Liver (tissue), 9 donors: ENCODE data around the gene ECT2. TPM values are rescaled to one million over a fixed set of nuclear protein-coding genes. Genes with fewer than 3 reads are reported as not detected.
"Not testable (repeated sequence)": the region's sequence is repeated elsewhere in the genome, so short reads cannot be mapped to it uniquely, and the experiment has no call there.

Experiments
- DNase-seq: peaks from one replicate; pipeline ENCODE4 v3.0.0-alpha.2; 2017; ENCODE audit warnings: low spot score
- H3K27ac ChIP-seq, 2 donors: one replicate each; pipeline ENCODE4 v1.7.0; 2013; ENCODE audit warnings: inconsistent platforms in 2 of 2, low read length in 2 of 2, control low read depth in 1 of 2, low read depth in 1 of 2, mild to moderate bottlenecking in 1 of 2
- H3K27me3 ChIP-seq, 4 donors: one replicate each; pipeline versions ENCODE4 v1.6.1 to v1.7.0; 2013; ENCODE audit warnings: low read length in 3 of 4, inconsistent platforms in 1 of 4, mild to moderate bottlenecking in 1 of 4, moderate library complexity in 1 of 4; ENCODE audit not compliant: control insufficient read depth in 4 of 4, insufficient read depth in 4 of 4
- H3K36me3 ChIP-seq, 4 donors: one replicate each; pipeline versions ENCODE4 v1.6.1 to v1.7.0; 2013; ENCODE audit warnings: low read length in 3 of 4, mild to moderate bottlenecking in 3 of 4, low read depth in 1 of 4, moderate library complexity in 1 of 4; ENCODE audit not compliant: control insufficient read depth in 4 of 4, insufficient read depth in 3 of 4
- H3K4me1 ChIP-seq, 4 donors: one replicate each; pipeline versions ENCODE4 v1.6.1 to v1.7.0; 2013; ENCODE audit warnings: low read length in 3 of 4, mild to moderate bottlenecking in 3 of 4, moderate library complexity in 1 of 4; ENCODE audit not compliant: control insufficient read depth in 4 of 4, insufficient read depth in 4 of 4
- H3K4me3 ChIP-seq, 3 donors: one replicate each; pipeline versions ENCODE4 v1.6.1 to v1.7.0; 2013; ENCODE audit warnings: low read length in 3 of 3, control low read depth in 1 of 3, low read depth in 1 of 3, mild to moderate bottlenecking in 1 of 3
- H3K9ac ChIP-seq, 2 donors: one replicate each; pipeline ENCODE4 v1.7.0; 2013; ENCODE audit warnings: low read length in 2 of 2, mild to moderate bottlenecking in 2 of 2, moderate library complexity in 2 of 2, control low read depth in 1 of 2, low read depth in 1 of 2
- H3K9me3 ChIP-seq, 4 donors: one replicate each; pipeline versions ENCODE4 v1.6.1 to v1.7.0; 2013; ENCODE audit warnings: low read length in 3 of 4; ENCODE audit not compliant: control insufficient read depth in 4 of 4
- EGR1 ChIP-seq, 2 donors: IDR thresholded peaks; 2 replicates each; pipeline ENCODE4 v1.6.1; 2016 to 2018; ENCODE audit warnings: antibody characterized with exemption in 2 of 2, low read depth in 2 of 2
- FOXA1 ChIP-seq: IDR thresholded peaks from 2 replicates; pipeline ENCODE4 v1.6.1; 2016; ENCODE audit warnings: antibody characterized with exemption
- FOXA2 ChIP-seq: IDR thresholded peaks from 2 replicates; pipeline ENCODE4 v1.6.1; 2016; ENCODE audit warnings: antibody characterized with exemption
- GABPA ChIP-seq, 2 donors: IDR thresholded peaks in 1 of 2; conservative IDR thresholded peaks in 1 of 2; 2 replicates each; pipeline ENCODE4 v1.6.1; 2016; ENCODE audit warnings: antibody characterized with exemption in 2 of 2, mild to moderate bottlenecking in 1 of 2, moderate library complexity in 1 of 2
- HNF4G ChIP-seq: IDR thresholded peaks from 2 replicates; pipeline ENCODE4 v1.6.1; 2016; ENCODE audit warnings: antibody characterized with exemption
- NR2F2 ChIP-seq: IDR thresholded peaks from 2 replicates; pipeline ENCODE4 v1.6.1; 2016; ENCODE audit warnings: antibody characterized with exemption
- RAD21 ChIP-seq, 2 donors: IDR thresholded peaks; 2 replicates each; pipeline ENCODE4 v1.6.1; 2016; ENCODE audit warnings: antibody characterized with exemption in 2 of 2, mild to moderate bottlenecking in 2 of 2
- RXRA ChIP-seq, 2 donors: IDR thresholded peaks; 2 replicates each; pipeline ENCODE4 v1.6.1; 2017 to 2018; ENCODE audit warnings: antibody characterized with exemption in 2 of 2, mild to moderate bottlenecking in 1 of 2
- YY1 ChIP-seq: IDR thresholded peaks from 2 replicates; pipeline ENCODE4 v1.6.1; 2016; ENCODE audit warnings: antibody characterized with exemption, mild to moderate bottlenecking
- WGBS: extraction: QIAGEN DNeasy Blood & Tissue Kit; methylation state at CpG from one replicate; pipeline ENCODE4 v1.1.7; 2013; 5-methylcytosine and 5-hydroxymethylcytosine counted together
- polyA plus RNA-seq, 2 donors: library from polyadenylated mRNA; stranded (reverse) in 1 of 2; unstranded in 1 of 2; fragments of 200-250 nt in 1 of 2; fragments of >200 nt in 1 of 2; fragmentation: Nextera tagmentation in 1 of 2; extraction: Ambion mirVana in 1 of 2; gene quantifications; one replicate each; pipeline versions ENCODE4 v1.2.1 to v1.2.3, GENCODE V29; 2013 to 2015
- total RNA-seq, 2 donors: library from RNA; depleted of rRNA; stranded (reverse); fragments of >200 nt; gene quantifications; one replicate each; pipeline ENCODE4 v1.2.3, GENCODE V29; 2014
- TF ChIP-seq, protein P1 (sequence below): IDR thresholded peaks from 2 replicates; pipeline ENCODE4 v1.6.1; 2016; ENCODE audit warnings: antibody characterized with exemption, mild to moderate bottlenecking
- TF ChIP-seq, protein P2 (sequence below): IDR thresholded peaks from 2 replicates; pipeline ENCODE4 v1.6.1; 2016; ENCODE audit warnings: antibody characterized with exemption
- TF ChIP-seq, protein P3 (sequence below): IDR thresholded peaks from 2 replicates; pipeline ENCODE4 v1.6.1; 2016; ENCODE audit warnings: antibody characterized with exemption
- TF ChIP-seq, protein P4 (sequence below): fragments of 150-350 bp; IDR thresholded peaks from 2 replicates; pipeline ENCODE4 v1.5.1; 2017; ENCODE audit warnings: improper control_type of control experiment, low read depth, low read length; ENCODE audit not compliant: missing input control
- donor health status: healthy.
- donor health status: healthy.
- donor health status: healthy.
- donor health status: healthy.
- donor health status: healthy.

ECT2 gene
- total and polyA plus RNA-seq, 4 donors, result 1.5 to 32.4 (median 2.6) TPM

DNA sequence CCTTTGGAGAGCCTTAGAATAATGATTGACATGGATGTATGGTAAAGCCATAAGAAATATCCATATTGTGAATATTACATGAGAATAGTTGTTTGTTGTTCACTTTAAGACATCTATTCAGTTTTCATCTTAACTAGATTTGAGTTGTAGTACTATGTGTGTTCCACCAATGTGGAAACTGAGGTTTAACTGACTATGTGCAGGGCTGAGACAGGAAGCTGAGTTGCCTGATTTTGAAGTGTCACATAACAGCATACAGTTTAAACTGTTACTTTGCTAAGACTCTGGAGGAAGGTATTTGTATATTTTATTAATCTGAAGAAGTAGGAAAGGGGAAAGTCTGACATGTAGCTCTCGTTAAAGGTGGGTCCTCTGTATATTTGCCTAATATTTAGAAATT is 2.1 kb downstream of the ECT2 start:
- Histone ChIP-seq H3K27ac (no peak overlapping the region), H3K36me3 (no peaks in the 10 kb centered on the region), H3K9ac (no peak overlapping the region), H3K9me3 (no peaks in the 10 kb centered on the region), H3K4me1 (peaks cover 0 to 16% (median 15%) of the 10 kb centered on the region in 4 donors), H3K4me3 (no peak overlapping the region), H3K27me3 (no peaks in the 10 kb centered on the region)
- TF ChIP-seq, protein P1, sequence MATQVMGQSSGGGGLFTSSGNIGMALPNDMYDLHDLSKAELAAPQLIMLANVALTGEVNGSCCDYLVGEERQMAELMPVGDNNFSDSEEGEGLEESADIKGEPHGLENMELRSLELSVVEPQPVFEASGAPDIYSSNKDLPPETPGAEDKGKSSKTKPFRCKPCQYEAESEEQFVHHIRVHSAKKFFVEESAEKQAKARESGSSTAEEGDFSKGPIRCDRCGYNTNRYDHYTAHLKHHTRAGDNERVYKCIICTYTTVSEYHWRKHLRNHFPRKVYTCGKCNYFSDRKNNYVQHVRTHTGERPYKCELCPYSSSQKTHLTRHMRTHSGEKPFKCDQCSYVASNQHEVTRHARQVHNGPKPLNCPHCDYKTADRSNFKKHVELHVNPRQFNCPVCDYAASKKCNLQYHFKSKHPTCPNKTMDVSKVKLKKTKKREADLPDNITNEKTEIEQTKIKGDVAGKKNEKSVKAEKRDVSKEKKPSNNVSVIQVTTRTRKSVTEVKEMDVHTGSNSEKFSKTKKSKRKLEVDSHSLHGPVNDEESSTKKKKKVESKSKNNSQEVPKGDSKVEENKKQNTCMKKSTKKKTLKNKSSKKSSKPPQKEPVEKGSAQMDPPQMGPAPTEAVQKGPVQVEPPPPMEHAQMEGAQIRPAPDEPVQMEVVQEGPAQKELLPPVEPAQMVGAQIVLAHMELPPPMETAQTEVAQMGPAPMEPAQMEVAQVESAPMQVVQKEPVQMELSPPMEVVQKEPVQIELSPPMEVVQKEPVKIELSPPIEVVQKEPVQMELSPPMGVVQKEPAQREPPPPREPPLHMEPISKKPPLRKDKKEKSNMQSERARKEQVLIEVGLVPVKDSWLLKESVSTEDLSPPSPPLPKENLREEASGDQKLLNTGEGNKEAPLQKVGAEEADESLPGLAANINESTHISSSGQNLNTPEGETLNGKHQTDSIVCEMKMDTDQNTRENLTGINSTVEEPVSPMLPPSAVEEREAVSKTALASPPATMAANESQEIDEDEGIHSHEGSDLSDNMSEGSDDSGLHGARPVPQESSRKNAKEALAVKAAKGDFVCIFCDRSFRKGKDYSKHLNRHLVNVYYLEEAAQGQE, result no peak
- TF ChIP-seq FOXA1 (no peak), HNF4G (no peak), GABPA (IDR thresholded peaks at IDR 0.05 in 1 of 2, conservative IDR thresholded peaks at IDR 0.05 in 1 of 2) (no peak), RXRA (IDR thresholded peaks at IDR 0.05) (no peak), EGR1 (IDR thresholded peaks at IDR 0.05; ENCODE audit: low read depth in 2 of 2) (no peak)
- TF ChIP-seq, protein P2, sequence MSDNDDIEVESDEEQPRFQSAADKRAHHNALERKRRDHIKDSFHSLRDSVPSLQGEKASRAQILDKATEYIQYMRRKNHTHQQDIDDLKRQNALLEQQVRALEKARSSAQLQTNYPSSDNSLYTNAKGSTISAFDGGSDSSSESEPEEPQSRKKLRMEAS, result no peak
- TF ChIP-seq, protein P3, sequence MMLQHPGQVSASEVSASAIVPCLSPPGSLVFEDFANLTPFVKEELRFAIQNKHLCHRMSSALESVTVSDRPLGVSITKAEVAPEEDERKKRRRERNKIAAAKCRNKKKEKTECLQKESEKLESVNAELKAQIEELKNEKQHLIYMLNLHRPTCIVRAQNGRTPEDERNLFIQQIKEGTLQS, result no peak
- WGBS, result 93% methylated on average over 1 of the region's 1 CpG
- DNase-seq, result no peak

DNA sequence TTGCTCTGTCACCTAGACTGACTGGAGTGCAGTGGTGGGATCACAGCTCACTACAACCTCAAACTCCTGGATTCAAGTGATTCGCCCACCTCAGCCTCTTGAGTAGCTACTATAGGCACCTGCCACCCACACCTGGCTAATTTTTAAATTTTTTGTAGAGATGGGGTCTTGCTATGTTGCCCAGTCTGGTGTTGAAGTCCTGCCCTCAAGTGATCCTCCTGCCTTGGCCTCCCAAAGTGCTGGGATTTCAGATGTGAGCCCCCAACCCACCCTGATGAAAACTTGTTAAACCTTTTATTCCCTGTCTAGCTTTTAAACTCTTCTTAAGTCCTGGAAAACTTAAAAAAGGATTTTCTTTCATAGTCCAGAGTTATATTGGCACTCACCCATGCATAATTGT is 2.6 kb downstream of the ECT2 start:
- Histone ChIP-seq H3K4me1 (peaks cover 0 to 16% (median 15%) of the 10 kb centered on the region in 4 donors), H3K27ac (no peak overlapping the region), H3K9ac (no peak overlapping the region), H3K4me3 (no peak overlapping the region), H3K9me3 (no peaks in the 10 kb centered on the region), H3K27me3 (no peaks in the 10 kb centered on the region), H3K36me3 (no peaks in the 10 kb centered on the region)
- no peak for TF ChIP-seq FOXA2
- TF ChIP-seq HNF4G, result no peak
- no peak for TF ChIP-seq YY1
- TF ChIP-seq EGR1 (IDR thresholded peaks at IDR 0.05; ENCODE audit: low read depth in 2 of 2), result no peak
- DNase-seq, result no peak
- 95% methylated on average over 1 of the region's 1 CpG for WGBS

DNA sequence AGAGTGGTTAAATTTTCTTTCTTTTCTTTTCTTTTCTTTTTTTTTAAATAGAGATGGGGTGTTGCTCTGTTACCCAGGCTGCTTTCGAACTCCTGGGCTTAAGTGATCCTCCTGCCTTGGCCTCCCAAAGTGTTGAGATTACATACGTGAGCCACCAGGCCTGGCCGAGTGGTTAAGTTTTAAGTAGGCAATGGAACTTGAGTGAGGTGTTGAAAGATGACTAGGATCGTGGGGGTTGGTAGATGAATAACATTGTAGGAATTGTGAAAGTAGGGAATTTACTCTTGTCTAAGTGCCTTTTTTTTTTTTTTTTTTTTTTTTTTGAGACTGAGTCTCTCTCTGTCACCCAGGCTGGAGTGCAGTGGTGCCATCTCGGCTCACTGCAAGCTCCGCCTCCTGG is 9.9 kb downstream of the ECT2 start:
- not testable (repeated sequence) for H3K36me3 ChIP-seq, H3K4me3 ChIP-seq, H3K4me1 ChIP-seq, H3K9me3 ChIP-seq, DNase-seq, H3K9ac ChIP-seq, H3K27ac ChIP-seq, H3K27me3 ChIP-seq
- WGBS, result 99% methylated on average over 6 of the region's 6 CpGs

DNA sequence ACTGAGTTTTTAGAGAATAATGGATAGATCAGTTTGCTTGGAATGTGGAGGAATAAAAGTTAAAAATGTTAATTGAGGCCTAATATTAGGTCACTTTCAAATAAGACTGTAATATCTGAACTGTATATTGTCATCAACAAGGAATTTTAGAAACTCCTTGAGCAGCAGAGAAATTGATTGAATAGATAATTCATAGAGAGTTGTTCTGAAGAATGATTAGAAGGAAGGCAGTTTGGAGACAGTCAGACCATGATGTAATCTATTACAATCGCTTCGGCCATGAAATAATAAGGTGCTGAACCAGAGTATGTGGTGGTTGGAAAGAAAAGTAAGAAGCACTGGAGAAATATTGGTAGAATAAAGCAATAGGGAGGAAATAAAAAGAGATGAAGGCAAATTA is 15.7 kb downstream of the ECT2 start:
- Histone ChIP-seq H3K9me3 (no peaks in the 10 kb centered on the region), H3K27ac (no peak overlapping the region), H3K4me1 (no peaks in the 10 kb centered on the region), H3K36me3 (peaks cover 0 to 2% (median 0%) of the 10 kb centered on the region in 4 donors), H3K9ac (no peak overlapping the region), H3K27me3 (no peaks in the 10 kb centered on the region), H3K4me3 (no peak overlapping the region)
- 99% methylated on average over 2 of the region's 2 CpGs for WGBS
- no peak for DNase-seq
- TF ChIP-seq HNF4G (no peak), FOXA1 (no peak), NR2F2 (no peak), RAD21 (IDR thresholded peaks at IDR 0.05) (no peak)
- TF ChIP-seq, protein P4, sequence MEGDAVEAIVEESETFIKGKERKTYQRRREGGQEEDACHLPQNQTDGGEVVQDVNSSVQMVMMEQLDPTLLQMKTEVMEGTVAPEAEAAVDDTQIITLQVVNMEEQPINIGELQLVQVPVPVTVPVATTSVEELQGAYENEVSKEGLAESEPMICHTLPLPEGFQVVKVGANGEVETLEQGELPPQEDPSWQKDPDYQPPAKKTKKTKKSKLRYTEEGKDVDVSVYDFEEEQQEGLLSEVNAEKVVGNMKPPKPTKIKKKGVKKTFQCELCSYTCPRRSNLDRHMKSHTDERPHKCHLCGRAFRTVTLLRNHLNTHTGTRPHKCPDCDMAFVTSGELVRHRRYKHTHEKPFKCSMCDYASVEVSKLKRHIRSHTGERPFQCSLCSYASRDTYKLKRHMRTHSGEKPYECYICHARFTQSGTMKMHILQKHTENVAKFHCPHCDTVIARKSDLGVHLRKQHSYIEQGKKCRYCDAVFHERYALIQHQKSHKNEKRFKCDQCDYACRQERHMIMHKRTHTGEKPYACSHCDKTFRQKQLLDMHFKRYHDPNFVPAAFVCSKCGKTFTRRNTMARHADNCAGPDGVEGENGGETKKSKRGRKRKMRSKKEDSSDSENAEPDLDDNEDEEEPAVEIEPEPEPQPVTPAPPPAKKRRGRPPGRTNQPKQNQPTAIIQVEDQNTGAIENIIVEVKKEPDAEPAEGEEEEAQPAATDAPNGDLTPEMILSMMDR, result no peak
